ENCODE measurements around the gene MACROD2.
"Not testable (repeated sequence)": the region's sequence is repeated elsewhere in the genome, so short reads cannot be mapped to it uniquely, and the experiment has no call there.

GRCh38 chr20:15016875-15017274 lies 1021.6 kb downstream of the MACROD2 start:
- TF ChIP-seq CTCF, POLR2A (IDR thresholded peaks at IDR 0.05): not testable (repeated sequence)
